NT2/D1 (cell line): ENCODE data around the gene TRIM22.

Experiments
- SUZ12 ChIP-seq: IDR thresholded peaks from 2 replicates; pipeline ENCODE4 v1.6.1; 2011; ENCODE audit not compliant: insufficient read length, insufficient read depth; ENCODE audit errors: extremely low read depth
- YY1 ChIP-seq: IDR thresholded peaks from 2 replicates; pipeline ENCODE4 v1.6.1; 2011; ENCODE audit not compliant: insufficient read length, insufficient read depth
- ZNF274 ChIP-seq: IDR thresholded peaks from 2 replicates; pipeline ENCODE4 v1.6.1; 2011; ENCODE audit warnings: mild to moderate bottlenecking, low read depth, low read length

GRCh38 chr11:5738431-5738830 lies 48.8 kb downstream of the TRIM22 start:
- TF ChIP-seq SUZ12 = no peak
- TF ChIP-seq YY1 = no peak
- no peak for TF ChIP-seq ZNF274
